ENCODE results near the gene CCL5.

GRCh38 chr17:35891269-35891668 is 11.1 kb upstream of the CCL5 start:
- TF ChIP-seq EZH2 (IDR thresholded peaks at IDR 0.05; ENCODE audit: insufficient read depth, poor library complexity, severe bottlenecking) (no peak), EZH2phosphoT487 (IDR thresholded peaks at IDR 0.05; ENCODE audit: insufficient read depth, low read depth) (no peak)

All from GM23248 (cell line).